ENCODE measurements around the gene ELL.

ELL gene

DNA sequence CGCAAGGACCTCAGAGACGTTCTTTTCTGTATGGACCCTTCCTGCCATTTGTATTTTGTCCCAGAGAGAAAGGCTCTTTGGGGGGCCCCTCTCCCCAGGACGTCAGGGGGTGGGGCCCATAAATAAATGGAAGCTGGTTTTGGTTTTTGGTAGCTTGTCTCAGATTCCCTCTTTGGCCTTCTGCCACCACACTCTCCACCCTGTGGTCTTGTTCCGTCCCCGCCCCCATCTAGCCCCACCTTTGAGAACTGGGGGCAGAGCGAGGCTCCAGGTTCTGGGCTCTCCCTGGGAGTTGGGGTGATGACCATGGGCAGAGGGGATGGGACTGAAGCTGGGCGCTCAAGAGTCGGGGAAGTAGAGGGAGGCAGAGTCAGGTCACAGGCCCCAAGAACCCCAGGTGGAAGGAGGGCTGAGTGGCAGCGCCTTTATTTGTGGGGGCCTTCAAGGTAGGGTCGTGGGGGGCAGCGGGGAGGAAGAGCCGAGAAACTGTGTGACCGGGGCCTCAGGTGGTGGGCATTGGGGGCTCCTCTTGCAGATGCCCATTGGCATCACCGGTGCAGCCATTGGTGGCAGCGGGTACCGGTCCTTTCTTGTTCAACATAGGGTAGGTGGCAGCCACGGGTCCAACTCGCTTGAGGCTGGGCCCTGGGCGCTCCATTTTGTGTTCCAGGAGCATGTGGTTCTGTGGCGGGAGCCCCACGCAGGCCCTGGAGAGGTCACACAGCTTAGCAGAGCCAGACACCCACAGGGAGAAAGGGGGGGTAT, 87.3 kb downstream of the ELL start:
- TF ChIP-seq, protein P1, sequence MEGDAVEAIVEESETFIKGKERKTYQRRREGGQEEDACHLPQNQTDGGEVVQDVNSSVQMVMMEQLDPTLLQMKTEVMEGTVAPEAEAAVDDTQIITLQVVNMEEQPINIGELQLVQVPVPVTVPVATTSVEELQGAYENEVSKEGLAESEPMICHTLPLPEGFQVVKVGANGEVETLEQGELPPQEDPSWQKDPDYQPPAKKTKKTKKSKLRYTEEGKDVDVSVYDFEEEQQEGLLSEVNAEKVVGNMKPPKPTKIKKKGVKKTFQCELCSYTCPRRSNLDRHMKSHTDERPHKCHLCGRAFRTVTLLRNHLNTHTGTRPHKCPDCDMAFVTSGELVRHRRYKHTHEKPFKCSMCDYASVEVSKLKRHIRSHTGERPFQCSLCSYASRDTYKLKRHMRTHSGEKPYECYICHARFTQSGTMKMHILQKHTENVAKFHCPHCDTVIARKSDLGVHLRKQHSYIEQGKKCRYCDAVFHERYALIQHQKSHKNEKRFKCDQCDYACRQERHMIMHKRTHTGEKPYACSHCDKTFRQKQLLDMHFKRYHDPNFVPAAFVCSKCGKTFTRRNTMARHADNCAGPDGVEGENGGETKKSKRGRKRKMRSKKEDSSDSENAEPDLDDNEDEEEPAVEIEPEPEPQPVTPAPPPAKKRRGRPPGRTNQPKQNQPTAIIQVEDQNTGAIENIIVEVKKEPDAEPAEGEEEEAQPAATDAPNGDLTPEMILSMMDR (IDR thresholded peaks at IDR 0.05; ENCODE audit: low read depth, low read length, missing control alignments): no peak
- H3K4me3 ChIP-seq (ENCODE audit: low read depth, low read length): peak overlapping the region; percentile 64
- DNase-seq (ENCODE audit: low read depth): no peak

DNA sequence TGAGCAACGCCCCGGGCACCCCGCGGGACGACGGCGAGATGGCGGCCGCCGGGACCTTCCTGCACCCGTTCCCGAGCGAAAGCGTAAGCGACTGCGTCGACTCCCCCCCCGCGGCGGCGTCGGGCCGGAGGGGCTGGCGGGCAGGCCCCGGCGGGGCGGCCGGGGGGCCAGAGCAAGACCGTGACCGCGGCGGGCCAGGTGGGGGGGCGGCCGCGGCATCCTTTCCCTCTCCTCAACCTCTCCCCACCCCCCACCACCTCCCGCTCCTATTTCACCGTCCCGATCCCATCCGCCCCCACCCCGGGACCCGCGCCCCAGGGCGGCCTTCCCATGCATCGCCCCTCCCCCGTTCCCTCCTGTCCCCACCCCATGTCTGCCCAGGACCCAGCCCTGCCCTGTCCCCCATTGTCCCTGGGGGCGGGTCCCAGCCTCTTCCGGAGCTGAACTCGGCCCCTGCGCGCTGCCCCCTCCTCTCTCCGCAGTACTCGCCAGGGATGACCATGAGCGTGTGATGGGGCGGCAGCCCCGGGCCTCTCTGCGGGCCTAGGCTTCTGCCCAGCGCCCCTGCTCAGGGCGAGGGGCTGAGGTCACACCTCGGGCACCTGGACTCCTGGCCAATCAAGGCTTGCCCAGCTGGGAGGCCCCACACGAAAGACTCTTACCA, 88.0 kb downstream of the ELL start:
- peak overlapping the region; percentile 64 for H3K4me3 ChIP-seq (ENCODE audit: low read depth, low read length)
- DNase-seq (ENCODE audit: low read depth): no peak
- TF ChIP-seq, protein P1 (IDR thresholded peaks at IDR 0.05; ENCODE audit: low read depth, low read length, missing control alignments): no peak

DNA sequence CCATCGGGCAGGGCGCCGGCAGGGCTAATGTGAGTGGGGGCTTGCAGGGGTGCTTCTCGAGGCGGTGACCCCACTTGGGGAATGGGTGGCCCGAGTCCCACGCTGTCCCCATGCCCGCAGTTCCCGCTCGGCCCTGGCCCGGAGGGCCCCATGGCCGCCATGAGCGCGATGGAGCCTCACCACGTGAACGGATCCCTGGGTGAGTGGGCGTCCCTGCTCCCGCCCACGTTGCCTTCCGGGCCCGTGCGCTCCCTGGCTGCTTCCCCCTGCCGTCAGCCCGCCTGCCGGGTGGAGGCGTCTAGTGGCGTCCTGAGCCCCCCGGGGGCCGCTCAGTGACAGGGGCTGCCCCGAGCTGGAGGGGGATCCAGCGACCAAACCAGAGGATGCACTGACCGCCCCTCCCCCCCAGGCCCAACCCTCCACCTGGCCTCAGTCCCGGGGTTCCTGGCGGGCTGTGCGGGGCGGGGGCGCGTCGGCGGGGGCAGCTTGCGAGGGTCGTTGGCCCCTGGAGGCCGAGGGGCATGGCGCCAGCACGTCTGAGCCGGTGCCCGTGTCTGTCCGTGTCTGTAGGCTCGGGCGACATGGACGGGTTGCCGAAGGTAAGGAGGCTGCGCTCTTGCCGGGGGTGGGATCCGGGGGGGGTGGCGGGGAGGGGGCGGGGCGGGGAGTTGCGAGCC, 88.7 kb downstream of the ELL start:
- DNase-seq (ENCODE audit: low read depth): no peak
- H3K4me3 ChIP-seq (ENCODE audit: low read depth, low read length): peak overlapping the region; percentile 64
- TF ChIP-seq, protein P1 (IDR thresholded peaks at IDR 0.05; ENCODE audit: low read depth, low read length, missing control alignments): no peak

DNA sequence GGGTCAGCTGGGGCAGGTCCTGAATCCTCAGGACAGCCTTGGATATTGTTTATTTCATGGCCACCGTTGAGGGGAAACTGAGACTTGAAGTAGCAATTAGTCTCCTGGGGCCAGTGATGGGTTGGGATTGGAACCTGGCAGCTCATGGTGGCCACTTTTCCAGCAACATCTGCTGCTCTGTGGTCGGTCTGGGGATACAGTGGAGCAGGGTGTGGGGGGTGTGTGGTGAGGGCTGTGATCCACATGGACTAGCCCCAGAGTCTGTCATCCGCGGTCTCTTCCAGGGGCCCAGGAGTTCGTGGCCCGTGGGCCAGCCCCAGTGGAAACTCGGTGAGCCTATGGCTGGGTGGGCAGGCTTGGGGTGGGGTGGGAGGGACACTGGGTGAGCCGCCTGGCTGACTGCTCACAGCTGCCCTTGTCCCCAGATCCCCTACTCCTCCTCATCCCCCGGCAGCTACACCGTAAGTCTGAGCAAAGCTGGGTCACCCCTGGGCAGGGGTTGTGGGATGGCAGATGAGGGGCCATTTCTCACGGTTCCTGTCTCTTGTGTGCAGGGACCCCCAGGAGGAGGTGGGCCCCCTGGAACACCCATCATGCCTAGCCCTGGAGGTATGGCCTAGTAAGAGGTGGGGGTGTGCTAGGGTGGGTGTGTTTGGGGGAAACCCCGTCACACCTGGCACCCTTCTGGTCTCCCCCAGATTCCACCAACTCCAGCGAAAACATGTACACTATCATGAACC, 89.4 kb downstream of the ELL start:
- DNase-seq (ENCODE audit: low read depth): no peak
- TF ChIP-seq, protein P1 (IDR thresholded peaks at IDR 0.05; ENCODE audit: low read depth, low read length, missing control alignments): no peak
- peak overlapping the region; percentile 64 for H3K4me3 ChIP-seq (ENCODE audit: low read depth, low read length)

DNA sequence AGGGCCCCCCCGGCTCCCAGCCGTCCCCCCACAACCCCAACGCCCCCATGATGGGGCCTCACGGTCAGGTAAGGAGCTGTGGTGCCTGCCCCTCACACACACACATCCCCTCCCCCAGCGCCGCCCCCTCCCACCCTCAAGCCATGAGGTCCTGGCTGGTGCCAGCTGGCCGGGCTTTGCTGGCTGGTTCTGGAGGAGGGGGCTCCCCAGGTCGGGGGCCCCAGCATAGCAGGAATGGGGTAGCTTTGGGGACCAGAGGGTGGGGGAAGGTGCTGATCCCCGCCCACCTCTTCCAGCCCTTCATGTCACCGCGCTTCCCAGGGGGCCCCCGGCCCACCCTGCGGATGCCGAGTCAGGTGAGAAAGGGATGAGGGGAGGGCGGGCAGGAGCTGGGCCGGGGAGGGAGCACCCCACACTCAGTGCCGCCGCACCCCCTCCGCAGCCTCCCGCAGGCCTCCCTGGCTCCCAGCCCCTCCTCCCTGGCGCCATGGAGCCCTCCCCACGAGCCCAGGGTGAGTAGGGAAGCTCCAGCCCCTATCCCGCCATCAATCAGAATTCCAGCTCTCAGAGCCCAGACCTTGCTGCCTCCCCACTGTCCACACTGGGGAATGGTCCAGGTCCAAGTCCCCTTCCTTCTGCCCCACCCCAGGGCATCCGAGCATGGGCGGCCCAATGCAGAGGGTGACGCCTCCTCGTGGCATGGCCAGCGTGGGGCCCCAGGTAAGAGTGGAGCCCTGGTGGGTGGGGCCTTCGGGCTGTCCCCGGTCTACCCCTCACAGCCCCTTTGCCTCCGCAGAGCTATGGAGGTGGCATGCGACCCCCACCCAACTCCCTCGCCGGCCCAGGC, 90.3 kb downstream of the ELL start:
- no peak for DNase-seq (ENCODE audit: low read depth)
- H3K4me3 ChIP-seq (ENCODE audit: low read depth, low read length): no peak overlapping the region
- TF ChIP-seq, protein P1 (IDR thresholded peaks at IDR 0.05; ENCODE audit: low read depth, low read length, missing control alignments): no peak
